Gastrocnemius medialis (tissue), 4 donors: ENCODE data around the gene OR1S2. TPM values are rescaled to one million over a fixed set of nuclear protein-coding genes. Genes with fewer than 3 reads are reported as not detected.

Experiments used
- ATAC-seq, 2 donors: fragments of 150-250 bp; one replicate each; pipeline ENCODE4 v1.9.1; 2016
- DNase-seq, 2 donors: peaks; one replicate each; pipeline ENCODE4 v3.0.0-alpha.2; 2019
- H3K27ac ChIP-seq, 4 donors: fragments of 200-600 bp; sonication (generic); 1 replicate in 1 of 4; 2 replicates in 3 of 4; pipeline ENCODE4 v1.5.1; 2016 to 2018; ENCODE audit warnings: mild to moderate bottlenecking in 2 of 4, moderate library complexity in 1 of 4
- H3K27me3 ChIP-seq, 3 donors: fragments of 200-600 bp; sonication (generic) in 2 of 3; 1 replicate in 1 of 3; 2 replicates in 2 of 3; pipeline versions ENCODE4 v1.5.1 to v1.6.0; 2016 to 2019; ENCODE audit warnings: mild to moderate bottlenecking in 1 of 3, moderate library complexity in 1 of 3
- H3K36me3 ChIP-seq, 2 donors: fragments of 200-600 bp; sonication (generic) in 1 of 2; one replicate each; pipeline ENCODE4 v1.5.1; 2017 to 2018
- H3K4me1 ChIP-seq, 2 donors: fragments of 200-600 bp; sonication (generic) in 1 of 2; one replicate each; pipeline ENCODE4 v1.5.1; 2016 to 2017; ENCODE audit warnings: mild to moderate bottlenecking in 2 of 2
- H3K4me3 ChIP-seq, 4 donors: fragments of 200-600 bp; sonication (generic) in 3 of 4; 1 replicate in 1 of 4; 2 replicates in 3 of 4; pipeline ENCODE4 v1.5.1; 2016 to 2019; ENCODE audit warnings: mild to moderate bottlenecking in 2 of 4
- H3K9me3 ChIP-seq, 3 donors: fragments of 200-600 bp; sonication (generic) in 2 of 3; 1 replicate in 1 of 3; 2 replicates in 2 of 3; pipeline ENCODE4 v1.5.1; 2016 to 2019
- CTCF ChIP-seq, 5 experiments: fragments of 450-650 bp in 3 of 5; fragments of 200-600 bp in 2 of 5; sonication (generic) in 2 of 5; IDR thresholded peaks in 4 of 5; conservative IDR thresholded peaks in 1 of 5; 1 replicate in 4 of 5; 2 replicates in 1 of 5; pipeline ENCODE4 v1.5.1; 2016 to 2019; ENCODE audit warnings: antibody characterized with exemption in 5 of 5, mild to moderate bottlenecking in 3 of 5, moderate library complexity in 3 of 5
- POLR2A ChIP-seq, 2 donors: fragments of 450-650 bp; IDR thresholded peaks; one replicate each; pipeline ENCODE4 v1.6.1; 2017; ENCODE audit warnings: antibody characterized with exemption in 2 of 2, mild to moderate bottlenecking in 2 of 2, moderate library complexity in 2 of 2
- in situ Hi-C, 4 donors: fragments of 200-750 bp; cut with MboI; loops; one replicate each; pipeline versions ENCODE4 v1.15.0 to v1.8.0; 2017; ENCODE audit warnings: low sequenced_read_pairs in 4 of 4
- intact Hi-C: fragments of 100-400 bp; cut with DNase I; formaldehyde crosslinking; loops from one replicate; pipeline ENCODE4 v1.15.1; 2023; ENCODE audit warnings: low total_unique reads
- total RNA-seq, 4 donors: library from RNA; depleted of rRNA; stranded (reverse); fragments of >200 nt; gene quantifications; one replicate each; pipeline versions ENCODE4 v1.1.0 to v1.2.3, GENCODE V29; 2016

Gene OR1S2
- total RNA-seq, 4 donors from 2014 or later: not detected

- Histone ChIP-seq H3K27me3 (no peaks in the 10 kb centered on the region), H3K9me3 (no peaks in the 10 kb centered on the region), H3K4me3 (no peak overlapping the region), H3K36me3 (no peaks in the 10 kb centered on the region), H3K4me1 (no peaks in the 10 kb centered on the region), H3K27ac (no peak overlapping the region)
- in situ Hi-C loops (no loop called here), intact Hi-C loops (no loop called here)
- DNase-seq (no peak), ATAC-seq (no peak)
- TF ChIP-seq CTCF (IDR thresholded peaks at IDR 0.05 in 4 of 5, conservative IDR thresholded peaks at IDR 0.05 in 1 of 5) (no peak), POLR2A (IDR thresholded peaks at IDR 0.05) (no peak)
Measured at GRCh38 chr11:58165504-58166106, 38.3 kb downstream of the OR1S2 start.

GRCh38 chr11:58164990-58165389 lies 39.0 kb downstream of the OR1S2 start:
- ATAC-seq: no peak
- in situ Hi-C loops: no loop called here

GRCh38 chr11:58164389-58164788 lies 39.6 kb downstream of the OR1S2 start:
- DNase-seq (no peak), ATAC-seq (no peak)
- Histone ChIP-seq H3K27ac (no peak overlapping the region), H3K4me3 (no peak overlapping the region), H3K9me3 (no peaks in the 10 kb centered on the region), H3K4me1 (no peaks in the 10 kb centered on the region), H3K27me3 (no peaks in the 10 kb centered on the region), H3K36me3 (no peaks in the 10 kb centered on the region)
- intact Hi-C loops (no loop called here), in situ Hi-C loops (no loop called here)
- TF ChIP-seq POLR2A (IDR thresholded peaks at IDR 0.05): no peak
- no peak for TF ChIP-seq CTCF (IDR thresholded peaks at IDR 0.05 in 4 of 5, conservative IDR thresholded peaks at IDR 0.05 in 1 of 5)

More at GRCh38 chr11:58164990-58165389, 39.0 kb downstream of the OR1S2 start:
- no peak for DNase-seq
- Histone ChIP-seq H3K4me3 (no peak overlapping the region), H3K27me3 (no peaks in the 10 kb centered on the region), H3K36me3 (no peaks in the 10 kb centered on the region), H3K4me1 (no peaks in the 10 kb centered on the region), H3K9me3 (no peaks in the 10 kb centered on the region), H3K27ac (no peak overlapping the region)
- intact Hi-C loops: no loop called here
- TF ChIP-seq CTCF (IDR thresholded peaks at IDR 0.05 in 4 of 5, conservative IDR thresholded peaks at IDR 0.05 in 1 of 5) (no peak), POLR2A (IDR thresholded peaks at IDR 0.05) (no peak)

Other genes with a start within 250 kb of the OR1S2 start
- not detected for gene OR9Q1, start 180.3 kb downstream of the OR1S2 start, total RNA-seq
- not detected for gene OR6Q1, start 173.2 kb downstream of the OR1S2 start, total RNA-seq
- gene OR9I1, start 78.6 kb downstream of the OR1S2 start, total RNA-seq: not detected
- gene OR9Q2, start 15.1 kb downstream of the OR1S2 start, total RNA-seq: not detected
- not detected for gene OR1S1, start 8.6 kb upstream of the OR1S2 start, total RNA-seq
- gene OR10Q1, start 24.8 kb upstream of the OR1S2 start, total RNA-seq: not detected
- gene OR10W1, start 64.1 kb upstream of the OR1S2 start, total RNA-seq: under 1 TPM in 1 of 4 donors, not detected in 3; 0.31 TPM
- not detected for gene OR5B17, start 154.9 kb upstream of the OR1S2 start, total RNA-seq
- gene OR5B3, start 202.7 kb upstream of the OR1S2 start, total RNA-seq: not detected
- gene OR5B2, start 224.0 kb upstream of the OR1S2 start, total RNA-seq: not detected
- not detected for gene OR5B12, start 238.1 kb upstream of the OR1S2 start, total RNA-seq